Stimulated activated CD4-positive, alpha-beta T cell treated with anti-CD3 and anti-CD28 coated beads, Interleukin-15, amount 100 ng/mL, for 1 hour (primary cell): Measurements from ENCODE around the gene C16orf89.
"Not testable (repeated sequence)": the region's sequence is repeated elsewhere in the genome, so short reads cannot be mapped to it uniquely, and the experiment has no call there.

Experiments used
- DNase-seq, 2 donors: peaks; one replicate each; pipeline ENCODE4 v3.0.0-alpha.2; 2020; ENCODE audit warnings: low read depth in 1 of 2, low spot score in 1 of 2

C16orf89 gene

GRCh38 chr16:5062051-5062450, 3.7 kb downstream of the C16orf89 start:
- DNase-seq, result no peak

GRCh38 chr16:5060073-5060641, 5.6 kb downstream of the C16orf89 start:
- no peak for DNase-seq

GRCh38 chr16:5059386-5060072, 6.2 kb downstream of the C16orf89 start:
- DNase-seq, result no peak

GRCh38 chr16:5058476-5058875, 7.3 kb downstream of the C16orf89 start:
- no peak for DNase-seq

- DNase-seq, result no peak
Observed at GRCh38 chr16:5056352-5056751, 9.4 kb downstream of the C16orf89 start.

- DNase-seq, result no peak
Observed at GRCh38 chr16:5054876-5055865, 10.6 kb downstream of the C16orf89 start.

- DNase-seq, result no peak
Observed at GRCh38 chr16:5046914-5047313, 18.8 kb downstream of the C16orf89 start.

GRCh38 chr16:5045499-5046115, 20.1 kb downstream of the C16orf89 start:
- no peak for DNase-seq

GRCh38 chr16:5044581-5044980, 21.2 kb downstream of the C16orf89 start:
- DNase-seq, result not testable (repeated sequence)

GRCh38 chr16:5044011-5044540, 21.7 kb downstream of the C16orf89 start:
- DNase-seq, result no peak

GRCh38 chr16:5042574-5043171, 23.1 kb downstream of the C16orf89 start:
- no peak for DNase-seq

- no peak for DNase-seq
Observed at GRCh38 chr16:5041600-5042133, 24.1 kb downstream of the C16orf89 start.

- no peak for DNase-seq
Observed at GRCh38 chr16:5040451-5040850, 25.3 kb downstream of the C16orf89 start.

- no peak for DNase-seq
Observed at GRCh38 chr16:5036228-5037156, 29.3 kb downstream of the C16orf89 start.

GRCh38 chr16:5035909-5036227, 29.9 kb downstream of the C16orf89 start:
- no peak for DNase-seq

GRCh38 chr16:5034167-5034523, 31.6 kb downstream of the C16orf89 start:
- DNase-seq, result no peak

- DNase-seq, result peak; percentile 64 to 76
Observed at GRCh38 chr16:5033256-5034166, 32.2 kb downstream of the C16orf89 start, which contains the start of gene NAGPA. NAGPA (minus strand) TSS chr16:5033935; CDS start chr16:5033914, 21 bp downstream.

- DNase-seq, result no peak
Observed at GRCh38 chr16:5032748-5033167, 33.0 kb downstream of the C16orf89 start.
